ENCODE results near the gene PGPEP1.
A peak's percentile ranks its signal among the peaks of the same experiment; 100 is the strongest.
"Not testable (repeated sequence)": the region's sequence is repeated elsewhere in the genome, so short reads cannot be mapped to it uniquely, and the experiment has no call there.

Gene PGPEP1

GRCh38 chr19:18364277-18364825 is 24.0 kb downstream of the PGPEP1 start:
- not testable (repeated sequence) for DNase-seq (ENCODE audit: low read depth)

GRCh38 chr19:18364826-18365528 is 24.6 kb downstream of the PGPEP1 start:
- DNase-seq (ENCODE audit: low read depth) = peak; percentile 45

DNA sequence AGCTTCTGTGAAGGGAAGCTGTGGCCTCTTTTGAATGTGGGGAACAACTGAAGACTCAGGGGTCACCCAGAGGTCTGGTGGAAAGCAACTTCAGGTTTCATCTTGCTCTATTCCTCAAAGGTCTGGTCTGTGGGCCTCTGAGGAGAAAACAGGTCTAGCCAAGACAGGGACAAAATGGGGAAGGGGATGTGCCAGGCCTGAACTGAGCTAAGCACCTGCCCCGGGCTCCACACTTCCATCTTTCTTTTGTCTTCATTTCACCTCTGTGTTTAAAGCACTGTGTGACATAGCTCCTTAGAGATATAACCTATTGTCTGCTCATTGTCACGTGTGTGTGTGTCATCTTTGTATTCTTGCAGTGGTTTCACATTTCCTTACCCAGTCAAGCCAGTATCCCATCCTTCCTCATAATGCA is 25.6 kb downstream of the PGPEP1 start:
- DNase-seq (ENCODE audit: low read depth) = no peak

DNA sequence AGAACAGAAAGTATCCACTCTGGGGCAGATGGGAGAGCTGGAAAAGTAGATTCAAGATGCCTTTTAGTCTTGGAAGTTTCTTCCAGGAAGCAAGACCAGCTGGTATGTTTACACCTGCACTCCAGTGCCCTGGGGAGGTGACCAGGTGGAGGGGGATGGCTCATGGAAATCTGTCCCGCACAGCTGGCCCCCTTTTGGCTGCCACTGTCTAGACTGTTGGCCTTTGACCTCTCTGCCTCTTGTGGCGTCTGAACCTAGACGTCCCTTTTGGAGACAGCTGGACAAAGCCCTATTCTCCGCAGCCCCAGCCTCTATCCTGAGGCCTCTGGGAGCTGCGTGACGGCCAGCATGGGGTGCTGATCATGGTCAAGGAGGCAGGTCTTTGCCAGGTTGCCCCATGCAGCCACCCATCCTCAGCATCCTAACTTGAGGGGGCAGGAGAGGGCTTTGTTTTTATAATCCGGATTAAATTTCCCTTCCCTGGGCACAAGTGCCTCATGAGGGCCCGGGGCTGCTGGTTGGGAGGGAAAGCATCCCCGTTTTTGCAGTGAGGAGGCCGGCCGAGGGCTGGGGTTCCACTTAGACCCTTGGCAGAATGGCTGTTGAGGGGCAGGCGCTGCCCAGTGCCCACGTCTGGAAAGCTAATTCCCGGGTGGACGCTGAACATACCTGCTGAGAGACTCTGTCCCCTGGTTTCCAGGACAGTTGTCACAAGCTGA is 28.3 kb downstream of the PGPEP1 start:
- DNase-seq (ENCODE audit: low read depth) = no peak

GRCh38 chr19:18373407-18373891 is 33.1 kb downstream of the PGPEP1 start:
- DNase-seq (ENCODE audit: low read depth) = no peak

GRCh38 chr19:18373892-18374629 is 33.7 kb downstream of the PGPEP1 start:
- DNase-seq (ENCODE audit: low read depth) = peak; percentile 94

GRCh38 chr19:18377026-18377425 is 36.6 kb downstream of the PGPEP1 start:
- DNase-seq (ENCODE audit: low read depth) = no peak

DNA sequence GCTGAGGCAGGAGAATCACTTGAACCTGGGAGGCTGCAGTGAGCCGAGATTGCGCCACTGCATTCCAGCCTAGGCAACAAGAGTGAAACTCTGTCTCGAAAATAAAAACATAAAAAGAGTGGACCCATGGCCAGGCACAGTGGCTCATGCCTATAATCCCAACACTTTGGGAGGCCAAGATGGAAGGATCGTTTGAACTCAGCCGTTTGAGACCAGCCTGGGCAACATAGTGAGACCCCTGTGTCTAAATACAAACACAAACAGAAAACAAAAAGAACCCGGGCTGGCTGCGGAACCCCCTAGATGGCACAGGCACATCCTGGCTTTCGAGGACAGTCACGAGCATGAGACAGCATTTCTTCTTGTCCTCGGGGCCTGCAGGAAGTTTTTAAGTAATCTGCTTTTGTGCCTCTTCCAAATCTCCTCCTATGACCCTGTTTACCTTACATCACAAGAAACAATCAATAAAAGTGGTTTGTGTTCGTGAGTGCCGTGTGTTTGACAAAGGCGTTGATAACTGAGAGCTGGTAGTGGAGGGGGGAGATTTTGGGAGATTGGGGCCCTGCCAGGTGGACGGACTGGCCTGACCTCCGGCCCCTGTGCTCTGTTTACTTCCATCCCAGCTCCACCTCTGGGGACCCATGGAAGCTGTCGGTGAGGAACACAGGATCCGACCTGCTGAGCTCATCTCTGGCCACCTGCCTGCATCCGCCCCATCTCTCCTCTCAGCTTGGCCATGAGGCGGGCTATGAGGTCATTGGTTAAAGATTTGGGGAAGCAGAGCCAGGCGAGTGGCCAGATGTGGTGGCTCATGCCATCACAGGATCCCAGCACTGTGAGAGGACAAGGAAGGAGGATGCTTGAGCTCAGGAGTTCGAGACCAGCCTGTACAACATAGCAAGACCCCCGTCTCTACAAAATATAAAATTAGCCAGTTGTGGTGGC is 39.7 kb downstream of the PGPEP1 start:
- no peak for DNase-seq (ENCODE audit: low read depth)

- no peak for DNase-seq (ENCODE audit: low read depth)
These were observed 40.4 kb downstream of the PGPEP1 start for GRCh38 chr19:18380843-18381242.

DNA sequence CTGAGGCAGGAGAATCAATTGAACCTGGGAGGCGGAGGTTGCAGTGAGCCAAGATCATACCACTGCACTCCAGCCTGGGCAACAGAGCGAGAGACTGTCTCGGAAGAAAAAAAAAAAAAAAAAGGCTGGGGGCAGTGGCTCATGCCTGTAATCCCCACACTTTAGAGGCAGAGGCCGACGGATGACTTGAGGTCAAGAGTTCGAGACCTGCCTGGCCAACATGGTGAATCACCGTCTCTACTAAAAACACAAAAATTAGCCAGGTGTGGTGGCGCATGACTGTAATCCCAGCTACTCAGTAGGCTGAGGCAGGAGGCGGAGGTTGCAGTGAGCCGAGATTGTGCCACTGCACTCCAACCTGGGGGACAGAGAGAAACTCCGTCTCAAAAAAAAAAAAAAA is 43.2 kb downstream of the PGPEP1 start:
- DNase-seq (ENCODE audit: low read depth) = not testable (repeated sequence)

DNA sequence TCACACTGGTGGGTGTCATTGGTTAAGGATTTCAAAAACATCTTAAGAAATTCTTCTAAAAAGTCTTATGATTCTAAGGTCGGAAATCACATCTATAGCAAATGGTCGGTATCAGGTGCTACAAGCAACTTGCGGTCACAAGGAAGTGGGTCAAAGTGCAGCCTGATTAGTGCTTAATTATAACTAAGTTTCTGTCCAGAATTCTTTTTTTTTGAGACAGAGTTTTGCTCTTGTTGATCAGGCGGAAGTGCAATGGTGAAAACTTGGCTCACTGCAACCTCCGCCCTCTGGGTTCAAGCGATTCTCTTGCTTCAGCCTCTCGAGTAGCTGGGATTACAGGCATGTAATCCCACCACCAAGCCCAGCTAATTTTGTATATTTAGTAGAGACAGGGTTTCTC is 44.4 kb downstream of the PGPEP1 start:
- DNase-seq (ENCODE audit: low read depth) = no peak

GRCh38 chr19:18385359-18385674 is 44.9 kb downstream of the PGPEP1 start:
- DNase-seq (ENCODE audit: low read depth) = no peak

GRCh38 chr19:18385675-18386542 is 45.5 kb downstream of the PGPEP1 start, which contains the start of gene GDF15:
Gene GDF15 (plus strand): TSS chr19:18386158. CDS start chr19:18386190, 32 bp downstream.
- DNase-seq (ENCODE audit: low read depth) = no peak

- no peak for DNase-seq (ENCODE audit: low read depth)
These were observed 46.3 kb downstream of the PGPEP1 start for GRCh38 chr19:18386543-18387271.

DNA sequence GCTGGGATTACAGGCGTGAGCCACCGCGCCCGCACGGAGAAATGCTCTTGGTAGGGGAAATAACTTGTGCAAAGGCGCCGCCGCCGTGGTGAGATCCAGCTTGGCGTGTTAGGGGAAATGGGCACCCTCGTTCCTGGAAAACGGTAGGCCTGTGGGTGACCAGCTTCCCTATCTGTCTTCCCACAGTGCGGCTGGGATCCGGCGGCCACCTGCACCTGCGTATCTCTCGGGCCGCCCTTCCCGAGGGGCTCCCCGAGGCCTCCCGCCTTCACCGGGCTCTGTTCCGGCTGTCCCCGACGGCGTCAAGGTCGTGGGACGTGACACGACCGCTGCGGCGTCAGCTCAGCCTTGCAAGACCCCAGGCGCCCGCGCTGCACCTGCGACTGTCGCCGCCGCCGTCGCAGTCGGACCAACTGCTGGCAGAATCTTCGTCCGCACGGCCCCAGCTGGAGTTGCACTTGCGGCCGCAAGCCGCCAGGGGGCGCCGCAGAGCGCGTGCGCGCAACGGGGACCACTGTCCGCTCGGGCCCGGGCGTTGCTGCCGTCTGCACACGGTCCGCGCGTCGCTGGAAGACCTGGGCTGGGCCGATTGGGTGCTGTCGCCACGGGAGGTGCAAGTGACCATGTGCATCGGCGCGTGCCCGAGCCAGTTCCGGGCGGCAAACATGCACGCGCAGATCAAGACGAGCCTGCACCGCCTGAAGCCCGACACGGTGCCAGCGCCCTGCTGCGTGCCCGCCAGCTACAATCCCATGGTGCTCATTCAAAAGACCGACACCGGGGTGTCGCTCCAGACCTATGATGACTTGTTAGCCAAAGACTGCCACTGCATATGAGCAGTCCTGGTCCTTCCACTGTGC is 47.9 kb downstream of the PGPEP1 start:
- peak; percentile 70 for DNase-seq (ENCODE audit: low read depth)

GRCh38 chr19:18388960-18389725 is 48.7 kb downstream of the PGPEP1 start:
- DNase-seq (ENCODE audit: low read depth) = no peak

GRCh38 chr19:18389726-18390064 is 49.3 kb downstream of the PGPEP1 start:
- DNase-seq (ENCODE audit: low read depth) = no peak

Data from CMK (cell line).